Endothelial cell of umbilical vein (primary cell): Measurements from ENCODE around the gene MOCOS. TPM values are rescaled to one million over a fixed set of nuclear protein-coding genes. Genes with fewer than 3 reads are reported as not detected.

Source experiments
- BruUV-seq: library from RNA; stranded (reverse); fragments of 400-500 nt; replicated peaks from 2 replicates; lab custom pipeline; 2021; lab: Mats Ljungman, UMichigan
- CTCF ChIA-PET: fragments of 300-600, 350-600 bp; sonication (Branson Sonifier 250); formaldehyde crosslinking; loops from one replicate; lab custom pipeline; 2021; ENCODE audit warnings: antibody characterized with exemption, inconsistent platforms; lab: Charles Lee
- POLR2A ChIA-PET: fragments of 300-600, 350-600 bp; sonication (Branson Sonifier 250); formaldehyde crosslinking; loops from one replicate; lab custom pipeline; 2021; ENCODE audit warnings: antibody characterized with exemption, inconsistent platforms; lab: Charles Lee
- DNase-seq: peaks from one replicate; pipeline ENCODE4 v3.0.0-alpha.2; 2011; ENCODE audit warnings: low read depth, low spot score
- FAIRE-seq: peaks from 2 replicates; lab custom pipeline; 2011; peaks lifted over from hg19 to GRCh38; lab: Jason Lieb, UNC
- H2AFZ ChIP-seq: 2 replicates; pipeline ENCODE4 v1.6.0; 2012; ENCODE audit warnings: low read depth, low read length, control low read depth, inconsistent platforms
- H3K27ac ChIP-seq: 2 replicates; pipeline ENCODE4 v1.5.1; 2011; ENCODE audit warnings: low read depth, mild to moderate bottlenecking, control low read depth, low read length, moderate library complexity; ENCODE audit not compliant: insufficient read depth
- H3K27me3 ChIP-seq, 2 experiments: 2 replicates each; pipeline versions ENCODE4 v1.6.0 to v1.6.1; 2011; ENCODE audit warnings: low read length in 2 of 2, mixed read lengths in 1 of 2; ENCODE audit not compliant: control insufficient read depth in 2 of 2, insufficient read depth in 2 of 2
- H3K36me3 ChIP-seq, 2 experiments: 2 replicates in 1 of 2; 3 replicates in 1 of 2; pipeline ENCODE4 v1.5.1; 2011; ENCODE audit warnings: low read length in 2 of 2, mild to moderate bottlenecking in 1 of 2, moderate library complexity in 1 of 2; ENCODE audit not compliant: control insufficient read depth in 2 of 2, insufficient read depth in 2 of 2; ENCODE audit errors: extremely low read depth in 1 of 2
- H3K4me1 ChIP-seq: 3 replicates; pipeline ENCODE4 v1.5.1; 2011; ENCODE audit warnings: mild to moderate bottlenecking, low read length; ENCODE audit not compliant: control insufficient read depth, insufficient read depth; ENCODE audit errors: extremely low read depth
- H3K4me2 ChIP-seq: 2 replicates; pipeline ENCODE4 v1.6.1; 2011; ENCODE audit warnings: low read length, control low read depth, mixed read lengths; ENCODE audit not compliant: insufficient read depth
- H3K4me3 ChIP-seq, 3 experiments: fragments of 200-600 bp in 1 of 3; sonication (generic), shearing (Covaris generic) in 1 of 3; replicated peaks in 1 of 3; 2 replicates each; pipeline ENCODE4 v1.5.1; 2011 to 2016; ENCODE audit warnings: control low read depth in 3 of 3, low read length in 3 of 3, mild to moderate bottlenecking in 2 of 3, inconsistent platforms in 1 of 3, low read depth in 1 of 3, moderate library complexity in 1 of 3; ENCODE audit not compliant: insufficient read depth in 1 of 3
- H3K79me2 ChIP-seq: 2 replicates; pipeline ENCODE4 v1.6.0; 2012; ENCODE audit warnings: low read length, inconsistent platforms; ENCODE audit not compliant: control insufficient read depth, insufficient read depth
- H3K9ac ChIP-seq: replicated peaks from 2 replicates; pipeline ENCODE3; 2011; ENCODE audit warnings: low read length, control low read depth; ENCODE audit not compliant: insufficient read depth; ENCODE audit errors: extremely low read depth
- H3K9me1 ChIP-seq: replicated peaks from 3 replicates; pipeline ENCODE4 v1.6.0; 2011; ENCODE audit warnings: mild to moderate bottlenecking, low read length; ENCODE audit not compliant: control insufficient read depth, insufficient read depth; ENCODE audit errors: extremely low read depth
- H3K9me3 ChIP-seq: replicated peaks from 2 replicates; pipeline ENCODE4 v1.5.1; 2012; ENCODE audit warnings: low read length, inconsistent platforms; ENCODE audit not compliant: control insufficient read depth, insufficient read depth
- H4K20me1 ChIP-seq: replicated peaks from 2 replicates; pipeline ENCODE3; 2011; ENCODE audit warnings: mild to moderate bottlenecking, low read length; ENCODE audit not compliant: control insufficient read depth, insufficient read depth; ENCODE audit errors: extremely low read depth
- CTCF ChIP-seq, 2 donors: IDR thresholded peaks; 1 replicate in 1 of 2; 2 replicates in 1 of 2; pipeline ENCODE4 v1.5.1; 2011; ENCODE audit warnings: low read length in 2 of 2, mild to moderate bottlenecking in 2 of 2, moderate library complexity in 2 of 2, control low read depth in 1 of 2, inconsistent platforms in 1 of 2, low read depth in 1 of 2; ENCODE audit not compliant: insufficient read depth in 1 of 2; ENCODE audit errors: extremely low read depth in 1 of 2
- JUN ChIP-seq: IDR thresholded peaks from 2 replicates; pipeline ENCODE4 v1.6.1; 2011; ENCODE audit warnings: borderline replicate concordance, low read depth; ENCODE audit not compliant: insufficient read length, insufficient read depth
- POLR2A ChIP-seq: IDR thresholded peaks from 2 replicates; pipeline ENCODE4 v1.6.1; 2012; ENCODE audit warnings: low read depth, mild to moderate bottlenecking, control low read depth, low read length
- POLR2AphosphoS5 ChIP-seq: IDR thresholded peaks from 2 replicates; pipeline ENCODE4 v1.6.1; 2012; ENCODE audit warnings: low read depth, mild to moderate bottlenecking, control low read depth, low read length, moderate library complexity; ENCODE audit not compliant: insufficient read depth
- dilution Hi-C: fragments of 300-500 bp; cut with MboI; formaldehyde crosslinking; loops from one replicate; pipeline ENCODE4 v1.15.0; 2019; ENCODE audit warnings: low sequenced_read_pairs; ENCODE audit not compliant: extremely low pct_ligation_motif_present
- intact Hi-C: fragments of 100-400 bp; cut with micrococcal nuclease; formaldehyde crosslinking; loops from one replicate; pipeline ENCODE4 v1.10.0; 2022
- polyA plus RNA-seq, 4 experiments: library from polyadenylated mRNA; depleted of rRNA in 3 of 4; stranded (reverse) in 3 of 4; unstranded in 1 of 4; fragments of >200 nt; gene quantifications; 2 replicates each; pipeline versions ENCODE4 v1.2.1 to v1.2.3, GENCODE V29; 2011 to 2012; ENCODE audit warnings: missing spikeins in 1 of 4
- total RNA-seq: library from RNA; stranded (reverse); gene quantifications from 2 replicates; pipeline ENCODE4 v1.2.3, GENCODE V29; 2021
- TF ChIP-seq, protein P1 (sequence below): IDR thresholded peaks from 2 replicates; pipeline ENCODE4 v1.6.1; 2011; ENCODE audit not compliant: insufficient read depth, insufficient read length

The MOCOS gene
- total and polyA plus RNA-seq, 2 donors (not counting 3 experiments of a cell fraction or from before 2014, with no cell fraction given) = 0.18 to 0.88 TPM

DNA sequence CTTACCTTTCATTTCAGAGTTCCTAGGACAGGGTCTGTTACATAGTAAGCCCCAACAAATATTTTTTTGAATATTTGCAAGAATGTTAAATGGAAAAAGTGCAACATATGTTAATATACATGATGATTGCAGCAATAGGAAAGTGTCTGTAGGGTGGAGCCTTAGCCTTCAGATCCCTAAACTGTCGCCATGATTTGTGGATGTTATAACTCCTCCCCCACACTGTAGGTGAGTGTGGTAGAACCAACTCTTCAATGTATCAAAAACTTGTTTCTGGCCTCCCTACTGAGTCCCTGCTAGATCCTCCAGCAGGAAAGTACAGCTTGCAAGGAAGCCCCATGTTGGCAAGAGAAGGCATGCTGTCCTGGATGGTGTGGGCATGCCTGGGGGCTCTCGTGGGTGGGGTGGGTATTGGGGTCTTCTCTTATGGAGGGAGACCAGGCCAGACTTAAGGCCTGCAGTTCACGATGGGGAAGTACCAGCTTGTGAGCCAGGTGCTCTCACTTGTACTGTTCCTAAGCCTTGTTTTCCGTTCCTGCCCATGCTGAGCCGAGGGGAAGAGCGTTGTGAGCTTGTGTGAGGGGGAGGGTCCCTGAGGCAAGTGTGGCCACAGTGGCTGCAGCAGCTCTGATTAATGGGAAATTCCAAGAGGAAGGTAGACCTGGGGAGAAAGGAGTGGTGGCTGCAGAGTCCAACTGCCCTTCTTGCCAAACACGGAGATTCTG lies 121.6 kb downstream of the MOCOS start:
- H3K4me1 ChIP-seq = peaks cover 10% of the 10 kb centered on the region
- dilution Hi-C loops (no loop called here), intact Hi-C loops (no loop called here)
- TF ChIP-seq POLR2AphosphoS5 (no peak), POLR2A (no peak), CTCF (IDR thresholded peaks at IDR 0.05; ENCODE audit: extremely low read depth in 1 of 2, insufficient read depth in 1 of 2, low read depth in 1 of 2, low read length in 2 of 2) (no peak), JUN (no peak)
- TF ChIP-seq, protein P1, sequence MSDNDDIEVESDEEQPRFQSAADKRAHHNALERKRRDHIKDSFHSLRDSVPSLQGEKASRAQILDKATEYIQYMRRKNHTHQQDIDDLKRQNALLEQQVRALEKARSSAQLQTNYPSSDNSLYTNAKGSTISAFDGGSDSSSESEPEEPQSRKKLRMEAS = no peak
- peaks cover 0 to 20% of the 10 kb centered on the region in 2 experiments for H3K27me3 ChIP-seq
- FAIRE-seq = no peak
- CTCF ChIA-PET = interaction anchor here (0.7 to 1.8 kb wide), 4 partner anchors 10 to 379 kb away, joined by 4 to 6 read pairs (median 5); no protein-coding TSS in a partner anchor
- H3K9me1 ChIP-seq = no peaks in the 10 kb centered on the region
- POLR2A ChIA-PET = no interaction called here
- no peaks in the 10 kb centered on the region for H3K79me2 ChIP-seq
- H3K4me2 ChIP-seq = no peak overlapping the region
- no peaks in the 10 kb centered on the region for H3K9me3 ChIP-seq
- no peak overlapping the region for H2AFZ ChIP-seq
- no TSS peak for BruUV-seq
- no peaks in the 10 kb centered on the region for H3K36me3 ChIP-seq
- H3K4me3 ChIP-seq = no peak overlapping the region
- H3K27ac ChIP-seq = no peak overlapping the region
- no peak overlapping the region for H3K9ac ChIP-seq
- no peak for DNase-seq
- H4K20me1 ChIP-seq = no peaks in the 10 kb centered on the region
